CD4-positive, alpha-beta T cell treated with Interleukin-17A for 4 hours (primary cell): Measurements from ENCODE around the gene CFDP1.

Experiments
- DNase-seq: peaks from one replicate; pipeline ENCODE4 v3.0.0-alpha.2; 2020; ENCODE audit warnings: mixed read lengths

The CFDP1 gene

GRCh38 chr16:75246504-75247205, 186.6 kb downstream of the CFDP1 start:
- DNase-seq = no peak

GRCh38 chr16:75244844-75245758, 188.2 kb downstream of the CFDP1 start:
- no peak for DNase-seq

- no peak for DNase-seq
These were observed 189.0 kb downstream of the CFDP1 start for GRCh38 chr16:75244225-75244809.
